ACHN (cell line): Measurements from ENCODE around the gene NDUFB1.

Experiments
- DNase-seq: peaks from one replicate; pipeline ENCODE4 v3.0.0-alpha.2; 2015
- in situ Hi-C: cut with HindIII; loops from 2 replicates; pipeline ENCODE4 v1.10.0; 2017; ENCODE audit warnings: low sequenced_read_pairs, low pct_ligation_motif_present, low pct_unique_long_range_greater_than_20kb

NDUFB1 gene

GRCh38 chr14:92105073-92105892 is 16.2 kb downstream of the NDUFB1 start:
- in situ Hi-C loops, result no loop called here
- no peak for DNase-seq

- in situ Hi-C loops, result no loop called here
- no peak for DNase-seq
Observed at GRCh38 chr14:92103363-92103989, 18.0 kb downstream of the NDUFB1 start.

GRCh38 chr14:92099802-92100201 is 21.7 kb downstream of the NDUFB1 start:
- DNase-seq, result no peak
- in situ Hi-C loops, result no loop called here

DNA sequence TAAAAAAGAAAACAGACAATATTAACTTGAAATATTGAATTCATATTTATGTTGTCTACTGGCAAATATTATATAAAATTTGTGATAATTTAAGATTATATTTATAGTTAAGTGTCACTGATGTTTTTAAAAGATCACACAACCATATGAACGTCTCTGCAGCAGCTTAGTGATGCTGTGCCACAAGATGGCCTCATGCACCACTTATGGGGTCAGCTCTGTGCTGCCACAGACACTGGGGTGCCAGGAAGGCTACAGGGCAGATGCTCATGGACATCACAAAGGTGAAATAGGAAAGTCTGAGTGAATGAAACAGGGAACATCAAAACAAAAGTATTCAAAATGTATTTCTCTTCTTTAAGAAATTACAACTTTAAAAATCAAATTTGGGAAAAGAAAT is 28.2 kb downstream of the NDUFB1 start:
- DNase-seq, result peak; percentile 7
- in situ Hi-C loops, result no loop called here

GRCh38 chr14:92088494-92088893 is 33.0 kb downstream of the NDUFB1 start:
- DNase-seq, result no peak
- in situ Hi-C loops, result no loop called here

- in situ Hi-C loops, result no loop called here
- DNase-seq, result no peak
Observed at GRCh38 chr14:92074555-92074954, 47.0 kb downstream of the NDUFB1 start.
